Measurements from ENCODE around the gene ZFYVE1. TPM values are rescaled to one million over a fixed set of nuclear protein-coding genes. Genes with fewer than 3 reads are reported as not detected.

Gene ZFYVE1
- total RNA-seq, 3 donors from 2014 or later: 6.4 to 8.4 (median 7.0) TPM

DNA sequence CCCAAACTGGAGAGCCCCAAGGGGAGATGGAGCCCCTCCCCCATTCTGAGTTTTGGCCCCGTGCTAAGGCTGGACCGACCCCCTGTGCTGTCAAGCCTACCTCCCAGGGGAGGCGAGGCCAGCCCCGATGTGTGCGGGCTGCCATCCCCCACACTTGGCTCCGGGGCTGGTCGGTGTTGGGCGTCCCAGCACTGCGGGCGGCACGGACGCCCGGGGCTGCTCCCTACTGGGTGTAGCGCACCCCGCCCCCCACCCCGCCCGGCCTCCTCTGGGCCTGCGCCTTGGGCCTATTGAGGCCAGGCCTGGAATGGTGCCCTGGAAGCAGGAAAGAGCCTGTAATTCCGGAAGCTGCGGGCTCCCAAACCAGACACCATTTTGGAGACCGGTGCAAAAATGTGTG, 98.0 kb downstream of the ZFYVE1 start:
- peaks cover 6% of the 10 kb centered on the region for H3K36me3 Mint-ChIP-seq (ENCODE audit: insufficient read depth)
- peaks cover 18% of the 10 kb centered on the region for H3K4me1 Mint-ChIP-seq (ENCODE audit: low read depth)
- ATAC-seq: no peak
- no peaks in the 10 kb centered on the region for H3K27me3 Mint-ChIP-seq (ENCODE audit: low read depth)
- H3K4me3 Mint-ChIP-seq: no peak overlapping the region
- H3K9me3 Mint-ChIP-seq: no peaks in the 10 kb centered on the region
- no peak for DNase-seq

- Mint-ChIP-seq H3K36me3 (ENCODE audit: insufficient read depth) (peaks cover 2% of the 10 kb centered on the region), H3K4me3 (peak within 1 kb of the TSS; percentile 93), H3K4me1 (ENCODE audit: low read depth) (peaks cover 13% of the 10 kb centered on the region), H3K27me3 (ENCODE audit: low read depth) (no peaks in the 10 kb centered on the region), H3K9me3 (no peaks in the 10 kb centered on the region)
- DNase-seq (peak; percentile 91), ATAC-seq (peak; percentile 96 to 97)
Measured at GRCh38 chr14:72926292-72927028, 100.4 kb downstream of the ZFYVE1 start, which contains the start of gene DCAF4. Gene DCAF4, plus strand, starts transcription at chr14:72926464. Its CDS starts 11,515 bp downstream, at chr14:72937979.

GRCh38 chr14:72925815-72926291, 101.1 kb downstream of the ZFYVE1 start:
- H3K4me3 Mint-ChIP-seq: peak overlapping the region; percentile 93
- no peaks in the 10 kb centered on the region for H3K27me3 Mint-ChIP-seq (ENCODE audit: low read depth)
- no peaks in the 10 kb centered on the region for H3K9me3 Mint-ChIP-seq
- ATAC-seq: no peak
- H3K36me3 Mint-ChIP-seq (ENCODE audit: insufficient read depth): peaks cover 2% of the 10 kb centered on the region
- DNase-seq: no peak
- H3K4me1 Mint-ChIP-seq (ENCODE audit: low read depth): peaks cover 9% of the 10 kb centered on the region

DNA sequence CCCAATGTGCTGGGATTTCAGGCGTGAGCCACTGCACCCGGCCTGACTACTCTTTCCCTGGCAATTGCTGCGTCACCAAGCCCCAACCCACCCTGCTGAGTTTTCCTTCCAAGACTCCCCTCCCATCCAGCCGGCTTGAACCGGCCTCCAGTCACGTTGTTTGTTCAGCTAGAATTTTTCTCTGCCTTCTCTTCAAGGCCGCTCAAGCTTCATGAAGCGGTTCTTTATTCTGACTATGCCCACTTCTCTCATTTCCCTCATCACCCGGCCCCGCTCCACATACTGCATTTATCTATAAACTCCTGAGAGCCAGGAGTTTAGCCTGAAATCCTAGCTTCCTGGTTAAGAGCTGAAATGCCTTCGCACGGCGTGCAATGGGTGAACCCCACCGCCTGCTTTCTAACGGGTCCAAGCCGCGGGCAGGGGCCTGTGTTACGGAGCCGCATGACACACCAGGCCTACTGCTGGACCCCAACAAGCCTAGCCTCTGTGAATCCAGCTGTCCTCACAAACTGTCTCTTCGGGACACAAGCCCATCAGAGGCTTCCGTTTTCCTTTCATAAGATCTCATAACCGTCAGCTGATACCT, 101.6 kb downstream of the ZFYVE1 start:
- peaks cover 9% of the 10 kb centered on the region for H3K4me1 Mint-ChIP-seq (ENCODE audit: low read depth)
- DNase-seq: no peak

GRCh38 chr14:72924337-72924736, 102.6 kb downstream of the ZFYVE1 start:
- H3K4me3 Mint-ChIP-seq: no peak overlapping the region
- H3K36me3 Mint-ChIP-seq (ENCODE audit: insufficient read depth): no peaks in the 10 kb centered on the region
- ATAC-seq: no peak
- H3K27me3 Mint-ChIP-seq (ENCODE audit: low read depth): peaks cover 8% of the 10 kb centered on the region
- DNase-seq: no peak
- no peaks in the 10 kb centered on the region for H3K9me3 Mint-ChIP-seq
- H3K4me1 Mint-ChIP-seq (ENCODE audit: low read depth): peaks cover 9% of the 10 kb centered on the region

More for the DNA sequence above, 101.6 kb downstream of the ZFYVE1 start:
- H3K4me3 Mint-ChIP-seq: peak overlapping the region; percentile 93
- no peak for ATAC-seq
- peaks cover under 1% of the 10 kb centered on the region for H3K27me3 Mint-ChIP-seq (ENCODE audit: low read depth)
- H3K36me3 Mint-ChIP-seq (ENCODE audit: insufficient read depth): peaks cover 2% of the 10 kb centered on the region
- H3K9me3 Mint-ChIP-seq: no peaks in the 10 kb centered on the region

DNA sequence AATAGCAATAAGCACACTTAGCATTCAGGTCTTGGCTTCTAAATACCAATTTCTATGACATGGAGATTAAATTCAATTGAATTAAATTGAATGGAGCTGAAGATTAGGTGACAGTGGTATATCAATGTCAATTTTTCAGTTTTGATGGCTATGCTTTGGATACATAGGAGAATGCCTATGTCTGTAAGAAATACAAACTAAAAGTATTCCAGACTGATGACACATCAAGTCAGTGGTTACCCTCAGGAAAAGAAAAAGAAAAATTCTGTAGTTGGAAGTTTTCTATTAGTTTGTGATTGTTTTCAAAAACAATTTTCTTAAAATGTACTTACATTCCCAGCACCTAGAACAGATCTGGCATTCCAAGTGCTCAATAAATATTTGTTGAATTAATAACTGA, 105.5 kb downstream of the ZFYVE1 start:
- Mint-ChIP-seq H3K4me3 (no peak overlapping the region), H3K36me3 (ENCODE audit: insufficient read depth) (no peaks in the 10 kb centered on the region), H3K9me3 (no peaks in the 10 kb centered on the region), H3K4me1 (ENCODE audit: low read depth) (peaks cover 5% of the 10 kb centered on the region), H3K27me3 (ENCODE audit: low read depth) (peaks cover 11% of the 10 kb centered on the region)
- ATAC-seq (no peak), DNase-seq (no peak)

- Mint-ChIP-seq H3K4me3 (no peak overlapping the region), H3K4me1 (ENCODE audit: low read depth) (no peaks in the 10 kb centered on the region), H3K9me3 (no peaks in the 10 kb centered on the region), H3K36me3 (ENCODE audit: insufficient read depth) (no peaks in the 10 kb centered on the region), H3K27me3 (ENCODE audit: low read depth) (peaks cover 18% of the 10 kb centered on the region)
- no peak for ATAC-seq
- DNase-seq: no peak
Measured at GRCh38 chr14:72920008-72920407, 106.9 kb downstream of the ZFYVE1 start.

Other genes starting within 250 kb of the ZFYVE1 start
- under 1 TPM; 0.48 to 0.95 (median 0.71) TPM for gene DPF3, start 133.0 kb downstream of the ZFYVE1 start, total RNA-seq
- 10 to 100 TPM; 29.7 to 39.2 (median 34.0) TPM for gene DCAF4, start 100.6 kb downstream of the ZFYVE1 start, total RNA-seq
- 100 to 1,000 TPM; 117 to 123 (median 121) TPM for gene RBM25, start 31.4 kb upstream of the ZFYVE1 start, total RNA-seq
- gene PSEN1, start 109.4 kb upstream of the ZFYVE1 start, total RNA-seq: 10 to 100 TPM; 21.5 to 29.2 (median 25.0) TPM
- under 1 TPM; 0.08 to 0.19 (median 0.18) TPM for gene PAPLN, start 210.4 kb upstream of the ZFYVE1 start, total RNA-seq